Upper lobe of left lung (tissue), 4 donors: ENCODE results near the gene DNAJB11.

Experiments used
- POLR2A ChIP-seq, 4 donors: fragments of 450-650 bp; IDR thresholded peaks; one replicate each; pipeline ENCODE4 v1.5.1; 2016 to 2017; ENCODE audit warnings: antibody characterized with exemption in 4 of 4, mild to moderate bottlenecking in 2 of 4
- POLR2AphosphoS5 ChIP-seq, 2 donors: sonication (generic); formaldehyde crosslinking; IDR thresholded peaks; one replicate each; pipeline ENCODE4 v1.5.1; 2017; ENCODE audit warnings: antibody characterized with exemption in 2 of 2
- TF ChIP-seq, protein P1 (sequence below), 6 experiments: fragments of 450-650 bp in 4 of 6; fragments of 200-600 bp in 2 of 6; sonication (generic) in 2 of 6; IDR thresholded peaks; one replicate each; pipeline ENCODE4 v1.5.1; 2016 to 2019; ENCODE audit warnings: antibody characterized with exemption in 6 of 6

- TF ChIP-seq POLR2AphosphoS5 (IDR thresholded peaks at IDR 0.05): no peak
- TF ChIP-seq POLR2A (IDR thresholded peaks at IDR 0.05): no peak
- TF ChIP-seq, protein P1, sequence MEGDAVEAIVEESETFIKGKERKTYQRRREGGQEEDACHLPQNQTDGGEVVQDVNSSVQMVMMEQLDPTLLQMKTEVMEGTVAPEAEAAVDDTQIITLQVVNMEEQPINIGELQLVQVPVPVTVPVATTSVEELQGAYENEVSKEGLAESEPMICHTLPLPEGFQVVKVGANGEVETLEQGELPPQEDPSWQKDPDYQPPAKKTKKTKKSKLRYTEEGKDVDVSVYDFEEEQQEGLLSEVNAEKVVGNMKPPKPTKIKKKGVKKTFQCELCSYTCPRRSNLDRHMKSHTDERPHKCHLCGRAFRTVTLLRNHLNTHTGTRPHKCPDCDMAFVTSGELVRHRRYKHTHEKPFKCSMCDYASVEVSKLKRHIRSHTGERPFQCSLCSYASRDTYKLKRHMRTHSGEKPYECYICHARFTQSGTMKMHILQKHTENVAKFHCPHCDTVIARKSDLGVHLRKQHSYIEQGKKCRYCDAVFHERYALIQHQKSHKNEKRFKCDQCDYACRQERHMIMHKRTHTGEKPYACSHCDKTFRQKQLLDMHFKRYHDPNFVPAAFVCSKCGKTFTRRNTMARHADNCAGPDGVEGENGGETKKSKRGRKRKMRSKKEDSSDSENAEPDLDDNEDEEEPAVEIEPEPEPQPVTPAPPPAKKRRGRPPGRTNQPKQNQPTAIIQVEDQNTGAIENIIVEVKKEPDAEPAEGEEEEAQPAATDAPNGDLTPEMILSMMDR (IDR thresholded peaks at IDR 0.05): no peak
Measured at GRCh38 chr3:186520957-186521842, 49.3 kb upstream of the DNAJB11 start.
